ENCODE data around the gene SYNE4. TPM values are rescaled to one million over a fixed set of nuclear protein-coding genes. Genes with fewer than 3 reads are reported as not detected.

Gene SYNE4
- total and polyA plus RNA-seq, 2 donors (not counting 3 experiments of a cell fraction or from before 2014, with no cell fraction given) = 0.46 to 0.62 TPM

GRCh38 chr19:36009633-36010379 is 1.2 kb upstream of the SYNE4 start:
- no TSS peak for BruUV-seq (replicated peaks)
- no peaks in the 10 kb centered on the region for H3K27me3 ChIP-seq (ENCODE audit: control insufficient read depth in 2 of 2, insufficient read depth in 2 of 2, low read length in 2 of 2)
- peaks cover 14% of the 10 kb centered on the region for H3K4me1 ChIP-seq (ENCODE audit: control insufficient read depth, extremely low read depth, insufficient read depth, low read length)
- H3K9me3 ChIP-seq (replicated peaks; ENCODE audit: control insufficient read depth, insufficient read depth, low read length) = no peaks in the 10 kb centered on the region
- H3K9ac ChIP-seq (replicated peaks; ENCODE audit: extremely low read depth, insufficient read depth, low read length) = no peak overlapping the region
- POLR2A ChIA-PET = no interaction called here
- no peak for DNase-seq (ENCODE audit: low read depth, low spot score)
- peak overlapping the region; percentile 34 for H3K4me2 ChIP-seq (ENCODE audit: insufficient read depth, low read length)
- H3K36me3 ChIP-seq (ENCODE audit: control insufficient read depth in 2 of 2, extremely low read depth in 1 of 2, insufficient read depth in 2 of 2, low read length in 2 of 2) = no peaks in the 10 kb centered on the region
- no peak for FAIRE-seq
- H3K4me3 ChIP-seq (replicated peaks in 1 of 3; ENCODE audit: insufficient read depth in 1 of 3, low read depth in 1 of 3, low read length in 3 of 3) = peak overlapping the region in 1 of 3 experiments; percentile 20
- H3K79me2 ChIP-seq (ENCODE audit: control insufficient read depth, insufficient read depth, low read length) = no peaks in the 10 kb centered on the region
- H4K20me1 ChIP-seq (replicated peaks; ENCODE audit: control insufficient read depth, extremely low read depth, insufficient read depth, low read length) = no peaks in the 10 kb centered on the region
- no peaks in the 10 kb centered on the region for H3K9me1 ChIP-seq (replicated peaks; ENCODE audit: control insufficient read depth, extremely low read depth, insufficient read depth, low read length)
- CTCF ChIA-PET = interaction anchor here (2.0 kb wide), 1 partner anchor 118 kb away, joined by 4 read pairs; no protein-coding TSS in a partner anchor
- H2AFZ ChIP-seq (ENCODE audit: low read depth, low read length) = peak overlapping the region; percentile 75
- H3K27ac ChIP-seq (ENCODE audit: insufficient read depth, low read depth, low read length) = no peak overlapping the region
- intact Hi-C loops (cut with micrococcal nuclease) (no loop called here), dilution Hi-C loops (cut with MboI; ENCODE audit: extremely low pct_ligation_motif_present, low sequenced_read_pairs) (no loop called here)
- no peak for TF ChIP-seq EZH2 (IDR thresholded peaks at IDR 0.05; ENCODE audit: borderline replicate concordance, low read depth, low read length, severe bottlenecking)
- TF ChIP-seq POLR2AphosphoS5 (IDR thresholded peaks at IDR 0.05; ENCODE audit: insufficient read depth, low read depth, low read length) = no peak
- no peak for TF ChIP-seq FOS (IDR thresholded peaks at IDR 0.05; ENCODE audit: borderline replicate concordance, insufficient read depth, low read length)
- no peak for TF ChIP-seq GATA2 (IDR thresholded peaks at IDR 0.05; ENCODE audit: insufficient read depth, insufficient read length, low read depth, low read length)
- TF ChIP-seq JUN (IDR thresholded peaks at IDR 0.05; ENCODE audit: borderline replicate concordance, insufficient read depth, insufficient read length, low read depth) = no peak
- TF ChIP-seq, protein P1, sequence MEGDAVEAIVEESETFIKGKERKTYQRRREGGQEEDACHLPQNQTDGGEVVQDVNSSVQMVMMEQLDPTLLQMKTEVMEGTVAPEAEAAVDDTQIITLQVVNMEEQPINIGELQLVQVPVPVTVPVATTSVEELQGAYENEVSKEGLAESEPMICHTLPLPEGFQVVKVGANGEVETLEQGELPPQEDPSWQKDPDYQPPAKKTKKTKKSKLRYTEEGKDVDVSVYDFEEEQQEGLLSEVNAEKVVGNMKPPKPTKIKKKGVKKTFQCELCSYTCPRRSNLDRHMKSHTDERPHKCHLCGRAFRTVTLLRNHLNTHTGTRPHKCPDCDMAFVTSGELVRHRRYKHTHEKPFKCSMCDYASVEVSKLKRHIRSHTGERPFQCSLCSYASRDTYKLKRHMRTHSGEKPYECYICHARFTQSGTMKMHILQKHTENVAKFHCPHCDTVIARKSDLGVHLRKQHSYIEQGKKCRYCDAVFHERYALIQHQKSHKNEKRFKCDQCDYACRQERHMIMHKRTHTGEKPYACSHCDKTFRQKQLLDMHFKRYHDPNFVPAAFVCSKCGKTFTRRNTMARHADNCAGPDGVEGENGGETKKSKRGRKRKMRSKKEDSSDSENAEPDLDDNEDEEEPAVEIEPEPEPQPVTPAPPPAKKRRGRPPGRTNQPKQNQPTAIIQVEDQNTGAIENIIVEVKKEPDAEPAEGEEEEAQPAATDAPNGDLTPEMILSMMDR (IDR thresholded peaks at IDR 0.05; ENCODE audit: extremely low read depth in 1 of 2, insufficient read depth in 1 of 2, low read depth in 1 of 2, low read length in 2 of 2) = no peak
- TF ChIP-seq POLR2A (IDR thresholded peaks at IDR 0.05; ENCODE audit: low read depth, low read length) = no peak
- no peak for TF ChIP-seq MYC (IDR thresholded peaks at IDR 0.05; ENCODE audit: low read depth, low read length)
- TF ChIP-seq, protein P2, sequence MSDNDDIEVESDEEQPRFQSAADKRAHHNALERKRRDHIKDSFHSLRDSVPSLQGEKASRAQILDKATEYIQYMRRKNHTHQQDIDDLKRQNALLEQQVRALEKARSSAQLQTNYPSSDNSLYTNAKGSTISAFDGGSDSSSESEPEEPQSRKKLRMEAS (IDR thresholded peaks at IDR 0.05; ENCODE audit: insufficient read depth, insufficient read length) = no peak

Measured in endothelial cell of umbilical vein (primary cell).